Loucy (cell line): ENCODE results near the gene C2orf15.
"Not testable (repeated sequence)": the region's sequence is repeated elsewhere in the genome, so short reads cannot be mapped to it uniquely, and the experiment has no call there.

Experiments
- H2AFZ ChIP-seq: fragments of 200-600 bp; sonication (generic); 2 replicates; pipeline ENCODE4 v1.6.0; 2016; ENCODE audit warnings: antibody characterized with exemption, mild to moderate bottlenecking, low read length, moderate library complexity
- H3F3A ChIP-seq: fragments of 200-600 bp; 2 replicates; pipeline ENCODE4 v1.6.0; 2016; ENCODE audit warnings: antibody characterized with exemption, low read depth, mild to moderate bottlenecking
- H3K27me3 ChIP-seq: fragments of 200-600 bp; sonication (generic); 2 replicates; pipeline ENCODE4 v1.6.1; 2014; ENCODE audit warnings: low read length, mild to moderate bottlenecking; ENCODE audit not compliant: insufficient read depth, poor library complexity, severe bottlenecking
- H3K36me3 ChIP-seq: fragments of 200-600 bp; sonication (generic); 2 replicates; pipeline ENCODE4 v1.6.1; 2016; ENCODE audit warnings: low read length; ENCODE audit not compliant: insufficient read depth
- H3K4me1 ChIP-seq: fragments of 200-600 bp; sonication (generic); 2 replicates; pipeline ENCODE4 v1.5.1; 2014; ENCODE audit warnings: low read length, mild to moderate bottlenecking; ENCODE audit not compliant: insufficient read depth, poor library complexity, severe bottlenecking
- H3K4me2 ChIP-seq: fragments of 200-600 bp; sonication (generic); 2 replicates; pipeline ENCODE4 v1.6.0; 2014; ENCODE audit warnings: antibody characterized with exemption, low read length, low read depth, mild to moderate bottlenecking; ENCODE audit not compliant: poor library complexity, severe bottlenecking
- H3K4me3 ChIP-seq: fragments of 200-600 bp; sonication (generic); 2 replicates; pipeline ENCODE4 v1.5.1; 2014; ENCODE audit warnings: low read length, mild to moderate bottlenecking, mixed read lengths; ENCODE audit not compliant: poor library complexity, severe bottlenecking
- H3K79me2 ChIP-seq: fragments of 200-600 bp; sonication (generic); 2 replicates; pipeline ENCODE4 v1.6.1; 2014; ENCODE audit warnings: low read length; ENCODE audit not compliant: insufficient read depth
- H3K9ac ChIP-seq: fragments of 200-600 bp; sonication (generic); 2 replicates; pipeline ENCODE4 v1.6.0; 2014; ENCODE audit warnings: mild to moderate bottlenecking, low read depth, low read length, moderate library complexity; ENCODE audit not compliant: poor library complexity, severe bottlenecking
- H3K9me2 ChIP-seq: fragments of 200-600 bp; sonication (generic); replicated peaks from 2 replicates; pipeline ENCODE4 v1.6.1; 2016; ENCODE audit warnings: low read depth, low read length, mixed read lengths
- H3K9me3 ChIP-seq: fragments of 200-600 bp; sonication (generic); 2 replicates; pipeline ENCODE4 v1.6.1; 2014; ENCODE audit warnings: mild to moderate bottlenecking, antibody characterized with exemption, low read length, low read depth; ENCODE audit not compliant: insufficient read depth
- H4K20me1 ChIP-seq: fragments of 200-600 bp; sonication (generic); 2 replicates; pipeline ENCODE4 v1.6.0; 2014; ENCODE audit warnings: antibody characterized with exemption, low read length, mild to moderate bottlenecking; ENCODE audit not compliant: insufficient read depth, poor library complexity, severe bottlenecking
- EZH2phosphoT487 ChIP-seq: fragments of 200-600 bp; IDR thresholded peaks from 2 replicates; pipeline ENCODE4 v1.6.1; 2018; ENCODE audit warnings: antibody characterized with exemption, mild to moderate bottlenecking, moderate library complexity, borderline replicate concordance
- TF ChIP-seq, protein P1 (sequence below): fragments of 200-600 bp; sonication (generic); conservative IDR thresholded peaks from 2 replicates; pipeline ENCODE4 v1.5.1; 2014; ENCODE audit warnings: mild to moderate bottlenecking, antibody characterized with exemption, low read length

The C2orf15 gene

DNA sequence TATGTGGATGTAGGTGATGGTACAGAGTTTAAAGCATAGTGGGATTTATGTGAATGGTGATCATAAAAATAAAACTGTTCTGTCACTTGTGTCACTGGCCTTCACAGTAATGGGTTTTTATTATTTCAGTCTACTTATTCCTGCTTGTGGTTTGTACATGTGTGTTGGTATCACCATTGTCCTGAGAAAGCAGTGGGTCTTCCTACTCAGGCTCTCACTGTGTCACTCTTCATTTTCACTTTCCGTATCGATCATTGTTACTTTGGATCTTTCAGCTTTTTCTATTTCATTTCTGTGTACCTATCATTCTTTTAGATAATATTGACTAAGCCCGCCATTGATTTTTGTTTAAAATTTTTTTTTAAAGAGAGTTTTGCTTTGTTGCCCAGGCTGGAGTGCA is 46.9 kb downstream of the C2orf15 start:
- Histone ChIP-seq H3K9ac (no peak overlapping the region), H3K4me3 (no peak overlapping the region), H3K27me3 (no peaks in the 10 kb centered on the region), H3K9me3 (no peaks in the 10 kb centered on the region), H3K4me2 (no peak overlapping the region), H2AFZ (no peak overlapping the region), H3K79me2 (peaks cover 23% of the 10 kb centered on the region), H3K9me2 (no peaks in the 10 kb centered on the region), H3K36me3 (peaks cover 14% of the 10 kb centered on the region; the same call in 1 of the 2 replicates), H3F3A (no peaks in the 10 kb centered on the region), H4K20me1 (no peaks in the 10 kb centered on the region), H3K4me1 (peaks cover 8% of the 10 kb centered on the region)
- TF ChIP-seq, protein P1, sequence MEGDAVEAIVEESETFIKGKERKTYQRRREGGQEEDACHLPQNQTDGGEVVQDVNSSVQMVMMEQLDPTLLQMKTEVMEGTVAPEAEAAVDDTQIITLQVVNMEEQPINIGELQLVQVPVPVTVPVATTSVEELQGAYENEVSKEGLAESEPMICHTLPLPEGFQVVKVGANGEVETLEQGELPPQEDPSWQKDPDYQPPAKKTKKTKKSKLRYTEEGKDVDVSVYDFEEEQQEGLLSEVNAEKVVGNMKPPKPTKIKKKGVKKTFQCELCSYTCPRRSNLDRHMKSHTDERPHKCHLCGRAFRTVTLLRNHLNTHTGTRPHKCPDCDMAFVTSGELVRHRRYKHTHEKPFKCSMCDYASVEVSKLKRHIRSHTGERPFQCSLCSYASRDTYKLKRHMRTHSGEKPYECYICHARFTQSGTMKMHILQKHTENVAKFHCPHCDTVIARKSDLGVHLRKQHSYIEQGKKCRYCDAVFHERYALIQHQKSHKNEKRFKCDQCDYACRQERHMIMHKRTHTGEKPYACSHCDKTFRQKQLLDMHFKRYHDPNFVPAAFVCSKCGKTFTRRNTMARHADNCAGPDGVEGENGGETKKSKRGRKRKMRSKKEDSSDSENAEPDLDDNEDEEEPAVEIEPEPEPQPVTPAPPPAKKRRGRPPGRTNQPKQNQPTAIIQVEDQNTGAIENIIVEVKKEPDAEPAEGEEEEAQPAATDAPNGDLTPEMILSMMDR, result no peak
- no peak for TF ChIP-seq EZH2phosphoT487

- H3F3A ChIP-seq, result no peaks in the 10 kb centered on the region
- no peak overlapping the region for H3K4me3 ChIP-seq
- no peaks in the 10 kb centered on the region for H3K27me3 ChIP-seq
- peaks cover 5% of the 10 kb centered on the region for H3K4me1 ChIP-seq
- H4K20me1 ChIP-seq, result no peaks in the 10 kb centered on the region
- H3K9me3 ChIP-seq, result no peaks in the 10 kb centered on the region
- H2AFZ ChIP-seq, result no peak overlapping the region
- no peak overlapping the region for H3K4me2 ChIP-seq
- H3K79me2 ChIP-seq, result peaks cover 9% of the 10 kb centered on the region; the same call in 1 of the 2 replicates
- H3K36me3 ChIP-seq, result peaks cover 18% of the 10 kb centered on the region; the same call in 1 of the 2 replicates
- H3K9me2 ChIP-seq, result no peaks in the 10 kb centered on the region
- H3K9ac ChIP-seq, result no peak overlapping the region
- TF ChIP-seq, protein P1, result peak; percentile 51
- TF ChIP-seq EZH2phosphoT487, result no peak
These were observed 49.0 kb downstream of the C2orf15 start for GRCh38 chr2:99190548-99190947.

DNA sequence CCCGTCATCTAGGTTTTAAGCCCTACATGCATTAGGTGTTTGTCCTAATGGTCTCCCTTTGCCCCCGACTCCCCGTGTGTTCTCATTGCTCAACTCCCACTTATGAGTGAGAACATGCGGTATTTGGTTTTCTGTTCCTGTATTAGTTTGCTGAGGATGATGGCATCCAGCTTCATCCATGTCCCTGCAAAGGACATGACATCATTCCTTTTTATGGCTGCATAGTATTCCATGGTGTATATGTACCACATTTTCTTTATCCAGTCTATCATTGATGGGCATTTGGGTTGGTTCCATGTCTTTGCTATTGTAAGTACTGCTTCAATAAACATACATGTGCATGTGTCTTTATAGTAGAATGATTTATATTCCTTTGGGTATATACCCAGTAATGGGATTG is 50.9 kb downstream of the C2orf15 start:
- H3F3A ChIP-seq, H3K4me3 ChIP-seq, H3K9me3 ChIP-seq, H3K4me2 ChIP-seq, H3K9me2 ChIP-seq, H3K4me1 ChIP-seq, H3K9ac ChIP-seq, H4K20me1 ChIP-seq, H2AFZ ChIP-seq, H3K27me3 ChIP-seq, H3K79me2 ChIP-seq: not testable (repeated sequence)
- H3K36me3 ChIP-seq, result peaks cover 35% of the 10 kb centered on the region; the same call in 1 of the 2 replicates

DNA sequence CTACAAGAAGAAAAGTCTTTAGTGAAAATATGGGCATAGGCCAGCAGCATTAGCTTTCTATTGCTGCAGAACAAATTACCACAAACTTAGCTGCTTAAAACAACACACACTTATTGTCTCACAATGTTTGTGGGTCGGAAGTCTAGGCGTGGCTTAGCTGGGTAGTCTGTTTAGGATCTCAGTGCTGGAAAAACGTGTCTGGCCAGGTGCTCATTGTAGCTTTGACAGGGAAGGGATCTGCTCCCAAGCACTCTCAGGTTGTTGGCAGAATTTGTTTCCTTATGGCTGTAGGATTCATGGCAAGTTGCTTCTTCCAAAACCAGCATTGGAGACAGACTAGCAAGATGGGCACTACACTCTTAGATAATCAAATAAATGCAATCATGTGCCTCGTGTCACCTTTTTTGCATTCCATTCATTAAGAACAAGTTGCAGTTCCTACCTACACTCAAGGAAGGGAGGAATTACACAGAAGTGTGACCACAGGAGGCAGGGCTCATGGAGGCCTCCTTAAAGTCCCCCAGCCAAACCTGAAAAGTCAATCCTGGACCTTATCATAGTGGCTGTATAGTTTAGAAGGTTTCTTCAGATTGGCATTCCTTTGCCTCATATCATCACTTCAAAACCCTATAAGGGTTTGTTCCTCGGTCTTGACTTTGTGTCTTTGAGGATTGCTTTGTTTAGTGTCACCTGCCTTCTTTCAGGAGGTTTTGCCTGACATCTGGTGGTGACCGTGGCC is 56.8 kb downstream of the C2orf15 start:
- no peaks in the 10 kb centered on the region for H3F3A ChIP-seq
- no peak for TF ChIP-seq EZH2phosphoT487
- TF ChIP-seq, protein P1, result 0 out of 2 replicates have a peak, but pooled peaks have one; percentile 11
- no peaks in the 10 kb centered on the region for H3K27me3 ChIP-seq
- H3K9me2 ChIP-seq, result no peaks in the 10 kb centered on the region
- H2AFZ ChIP-seq, result no peak overlapping the region
- H3K9me3 ChIP-seq, result no peaks in the 10 kb centered on the region
- no peak overlapping the region for H3K9ac ChIP-seq
- H3K36me3 ChIP-seq, result peaks cover 24% of the 10 kb centered on the region; the same call in 1 of the 2 replicates
- H3K4me2 ChIP-seq, result no peak overlapping the region
- no peaks in the 10 kb centered on the region for H4K20me1 ChIP-seq
- H3K4me1 ChIP-seq, result no peaks in the 10 kb centered on the region
- no peak overlapping the region for H3K4me3 ChIP-seq
- no peaks in the 10 kb centered on the region for H3K79me2 ChIP-seq
